Kasumi-1 (cell line): ENCODE measurements around the gene MAGEB18.

ENCODE experiments used
- DNase-seq, 2 experiments: peaks; one replicate each; lab custom pipeline; 2025; lab: John Stamatoyannopoulos, UW

MAGEB18 gene

GRCh38 chrX:26138274-26138673 lies at the start of gene MAGEB18:
MAGEB18 (plus strand) TSS chrX:26138343; CDS start chrX:26138986, 643 bp downstream.
- no peak for DNase-seq

DNA sequence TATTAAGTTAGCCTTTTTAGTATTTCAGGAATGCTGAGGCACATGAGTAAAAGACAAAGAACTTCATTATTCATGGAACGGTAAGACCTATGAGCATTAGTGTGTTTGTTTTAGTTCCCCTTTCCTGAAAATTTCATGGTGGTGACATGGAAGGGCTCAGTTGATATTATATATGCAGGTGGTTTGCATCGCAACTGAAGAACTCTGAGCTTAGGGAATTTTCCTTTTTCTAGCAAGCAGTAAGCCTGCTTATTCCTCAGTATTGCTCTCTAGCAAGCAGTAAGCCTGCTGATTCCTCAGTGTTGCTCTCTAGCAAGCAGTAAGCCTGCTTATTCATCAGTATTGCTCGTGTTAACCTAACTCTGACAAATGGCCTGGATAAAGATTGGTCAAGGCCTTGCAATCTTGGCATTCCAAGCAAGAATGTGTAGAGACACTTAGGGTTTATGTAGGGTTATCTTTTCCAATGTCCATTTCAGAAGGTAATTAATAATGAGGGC lies 37.7 kb upstream of the MAGEB18 start:
- DNase-seq, result no peak

- DNase-seq, result no peak
Measured at GRCh38 chrX:26109142-26109541, 29.0 kb upstream of the MAGEB18 start.

GRCh38 chrX:26146024-26146423 lies 7.9 kb downstream of the MAGEB18 start:
- DNase-seq, result no peak

DNA sequence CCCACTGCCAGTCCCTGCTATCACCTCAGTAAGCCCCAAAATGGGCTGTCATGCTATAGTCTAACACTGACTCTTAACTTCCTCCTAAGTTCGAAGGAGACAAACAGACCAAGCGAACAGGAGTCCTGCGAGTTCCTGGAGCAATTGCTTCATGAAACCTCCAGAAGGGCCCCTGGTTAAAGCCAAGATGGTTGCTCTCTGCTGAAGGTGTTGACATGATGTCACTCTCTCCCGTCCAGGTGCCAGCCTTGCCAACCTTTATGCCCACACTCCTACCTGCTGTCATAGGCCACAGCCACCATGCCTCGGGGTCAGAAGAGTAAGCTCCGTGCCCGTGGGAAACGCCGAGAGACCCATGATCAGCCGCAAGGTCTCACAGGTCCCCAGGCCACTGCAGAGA lies 22.2 kb downstream of the MAGEB18 start, which contains the start of gene MAGEB6B:
Gene MAGEB6B, plus strand, starts transcription at position 301 of the 400 bp plus-strand sequence. Its CDS starts 0 bp downstream, at position 301.
- DNase-seq, result no peak
